ENCODE data around the gene ITPA. TPM values are rescaled to one million over a fixed set of nuclear protein-coding genes. Genes with fewer than 3 reads are reported as not detected.

ITPA gene
- total and polyA plus RNA-seq, 2 donors (not counting 1 experiment from before 2014, with no cell fraction given): 55.5 to 65.6 TPM

DNA sequence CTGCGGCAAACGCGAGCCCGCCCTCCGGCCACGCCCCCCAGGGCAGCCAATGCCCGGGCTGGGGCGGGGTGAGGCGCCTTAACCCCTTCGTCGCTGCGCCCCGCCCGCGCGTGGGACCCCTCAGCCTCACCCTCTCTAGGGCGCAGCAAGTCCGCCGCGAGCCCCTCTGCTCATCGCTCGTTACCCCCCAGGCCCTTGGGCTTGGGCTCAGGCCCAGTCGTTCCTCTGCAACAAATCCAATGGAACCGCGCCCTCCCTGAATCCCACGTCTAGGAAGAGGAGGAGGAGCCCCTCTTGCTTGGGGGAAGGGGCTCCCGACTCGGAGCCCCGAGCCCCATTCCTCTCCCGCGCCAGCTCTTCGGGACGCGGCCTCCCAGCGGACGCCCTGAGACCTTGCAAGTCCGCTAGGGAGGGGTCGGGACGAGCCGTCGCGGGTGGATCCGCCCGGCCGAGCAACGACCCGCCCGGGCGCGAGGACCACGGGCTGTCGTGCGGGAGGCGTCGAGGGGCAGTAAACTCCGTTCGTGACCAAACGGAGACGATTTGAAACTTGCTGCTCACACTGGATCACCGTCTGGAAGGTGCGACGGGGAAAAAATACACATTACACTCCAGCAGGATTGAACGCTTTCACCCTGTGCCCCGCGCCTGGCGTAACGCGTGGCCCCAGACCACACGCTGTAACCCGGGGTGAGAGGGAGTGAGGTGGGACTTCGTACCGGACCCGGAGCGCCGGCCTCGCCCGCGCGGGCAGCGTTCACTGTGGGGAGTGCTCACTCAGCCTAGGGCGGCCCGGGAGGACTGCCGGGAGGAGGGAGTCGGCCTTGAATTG lies 35.5 kb upstream of the ITPA start:
- Histone ChIP-seq H4K20me1 (ENCODE audit: control insufficient read depth, insufficient read depth, low read length, poor library complexity, severe bottlenecking) (no peaks in the 10 kb centered on the region), H3K4me3 (ENCODE audit: control extremely low read depth in 1 of 5, extremely low read depth in 1 of 5, insufficient read depth in 1 of 5, low read depth in 2 of 5, low read length in 4 of 5) (peak overlapping the region; percentile 34 to 94 (median 79)), H3K27me3 (replicated peaks in 1 of 4; ENCODE audit: control extremely low read depth in 1 of 4, control insufficient read depth in 3 of 4, insufficient read depth in 4 of 4, low read length in 3 of 4) (peaks cover 0 to 39% (median 25%) of the 10 kb centered on the region in 4 experiments), H3K4me2 (replicated peaks; ENCODE audit: low read depth, low read length, poor library complexity, severe bottlenecking) (peak overlapping the region; percentile 100), H3K79me2 (ENCODE audit: control insufficient read depth, insufficient read depth, low read length) (no peaks in the 10 kb centered on the region), H3K4me1 (ENCODE audit: control insufficient read depth in 2 of 2, insufficient read depth in 2 of 2, low read length in 2 of 2) (peaks cover 18 to 19% of the 10 kb centered on the region in 2 donors), H2AFZ (ENCODE audit: insufficient read depth, low read depth, low read length, poor library complexity, severe bottlenecking) (peak overlapping the region; percentile 79), H3K9me3 (ENCODE audit: control extremely low read depth in 1 of 3, control insufficient read depth in 2 of 3, insufficient read depth in 1 of 3, low read length in 2 of 3) (peaks cover 0 to 14% (median 0%) of the 10 kb centered on the region in 3 donors), H3K27ac (ENCODE audit: low read length in 2 of 2) (no peak overlapping the region), H3K36me3 (replicated peaks in 1 of 2; ENCODE audit: control extremely low read depth in 1 of 2, control insufficient read depth in 1 of 2, extremely low read depth in 1 of 2, insufficient read depth in 2 of 2, low read length in 1 of 2) (no peaks in the 10 kb centered on the region), H3K9ac (ENCODE audit: low read length) (peak overlapping the region; percentile 99)
- TF ChIP-seq EZH2 (IDR thresholded peaks at IDR 0.05; ENCODE audit: borderline replicate concordance, insufficient read depth, low read depth, low read length, poor library complexity, severe bottlenecking): peak; percentile 61
- TF ChIP-seq, protein P1, sequence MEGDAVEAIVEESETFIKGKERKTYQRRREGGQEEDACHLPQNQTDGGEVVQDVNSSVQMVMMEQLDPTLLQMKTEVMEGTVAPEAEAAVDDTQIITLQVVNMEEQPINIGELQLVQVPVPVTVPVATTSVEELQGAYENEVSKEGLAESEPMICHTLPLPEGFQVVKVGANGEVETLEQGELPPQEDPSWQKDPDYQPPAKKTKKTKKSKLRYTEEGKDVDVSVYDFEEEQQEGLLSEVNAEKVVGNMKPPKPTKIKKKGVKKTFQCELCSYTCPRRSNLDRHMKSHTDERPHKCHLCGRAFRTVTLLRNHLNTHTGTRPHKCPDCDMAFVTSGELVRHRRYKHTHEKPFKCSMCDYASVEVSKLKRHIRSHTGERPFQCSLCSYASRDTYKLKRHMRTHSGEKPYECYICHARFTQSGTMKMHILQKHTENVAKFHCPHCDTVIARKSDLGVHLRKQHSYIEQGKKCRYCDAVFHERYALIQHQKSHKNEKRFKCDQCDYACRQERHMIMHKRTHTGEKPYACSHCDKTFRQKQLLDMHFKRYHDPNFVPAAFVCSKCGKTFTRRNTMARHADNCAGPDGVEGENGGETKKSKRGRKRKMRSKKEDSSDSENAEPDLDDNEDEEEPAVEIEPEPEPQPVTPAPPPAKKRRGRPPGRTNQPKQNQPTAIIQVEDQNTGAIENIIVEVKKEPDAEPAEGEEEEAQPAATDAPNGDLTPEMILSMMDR (IDR thresholded peaks at IDR 0.05): peak; percentile 30
- Mint-ChIP-seq H3K4me3 (peak overlapping the region; percentile 87), H3K9me3 (ENCODE audit: insufficient read depth) (no peaks in the 10 kb centered on the region), H3K4me1 (peaks cover 17% of the 10 kb centered on the region), H3K27me3 (peaks cover 43% of the 10 kb centered on the region), H3K27ac (peak overlapping the region; percentile 73)
- CTCF ChIA-PET: no interaction called here
- ATAC-seq (ENCODE audit: low read depth) (peak; percentile 90), DNase-seq (no peak)
- intact Hi-C loops (cut with micrococcal nuclease): loop anchor here (1.0 to 2.0 kb wide), 4 partner anchors 15 to 297 kb away; partner anchors contain the start of genes ATRN, DDRGK1, FASTKD5 and UBOX5
- POLR2A ChIA-PET: no interaction called here
- under 1% methylated on average over 78 of the region's 84 CpGs for whole genome bisulfite sequencing (ENCODE audit: insufficient coverage)

Measured in B cell (primary cell).